ENCODE results near the gene ZP3. TPM values are rescaled to one million over a fixed set of nuclear protein-coding genes. Genes with fewer than 3 reads are reported as not detected.
A peak's percentile ranks its signal among the peaks of the same experiment; 100 is the strongest.
"Not testable (repeated sequence)": the region's sequence is repeated elsewhere in the genome, so short reads cannot be mapped to it uniquely, and the experiment has no call there.

ZP3 gene
- 0.44 and 1.7 TPM in 2 replicates for total RNA-seq (2014; rRNA removed; shearing (Covaris generic); ENCODE audit: low replicate concordance)

GRCh38 chr7:76424413-76425111, at the start of gene ZP3:
ZP3 (plus strand) TSS chr7:76424950; CDS start chr7:76424965, 15 bp downstream.
- no peaks in the 10 kb centered on the region for H3K27me3 ChIP-seq
- no peaks in the 10 kb centered on the region for H3K36me3 ChIP-seq
- H3K4me3 ChIP-seq, result no peak within 1 kb of the TSS
- no peak for DNase-seq
- no peaks in the 10 kb centered on the region for H3K9me3 ChIP-seq

DNA sequence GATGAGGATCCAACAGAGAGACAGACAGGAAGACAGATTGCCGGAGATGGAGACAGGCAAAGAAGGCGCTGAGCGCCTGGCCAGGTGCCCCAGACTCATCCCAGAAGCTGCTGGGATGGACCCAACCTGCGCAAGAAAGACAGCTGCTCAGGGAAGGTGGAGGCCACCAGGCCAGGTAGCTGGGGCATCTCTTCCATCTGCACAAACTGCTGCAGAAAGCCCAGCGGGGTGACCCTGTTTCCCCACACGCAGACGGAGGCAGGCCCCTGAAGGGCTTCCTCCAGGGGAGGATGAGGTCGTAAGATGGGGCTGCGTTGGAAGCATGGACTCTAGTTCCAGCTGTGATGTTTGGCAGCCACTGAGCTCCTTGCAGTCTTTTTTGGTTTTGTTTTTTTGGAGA, 49.5 kb upstream of the ZP3 start:
- Histone ChIP-seq H3K27me3 (no peaks in the 10 kb centered on the region), H3K4me3 (no peak overlapping the region), H3K36me3 (no peaks in the 10 kb centered on the region), H3K9me3 (no peaks in the 10 kb centered on the region)
- DNase-seq, result no peak

- Histone ChIP-seq H3K9me3 (no peaks in the 10 kb centered on the region), H3K4me3 (no peak overlapping the region), H3K36me3 (no peaks in the 10 kb centered on the region), H3K27me3 (no peaks in the 10 kb centered on the region)
- DNase-seq, result no peak
These were observed 47.4 kb upstream of the ZP3 start for GRCh38 chr7:76377186-76377918.

DNA sequence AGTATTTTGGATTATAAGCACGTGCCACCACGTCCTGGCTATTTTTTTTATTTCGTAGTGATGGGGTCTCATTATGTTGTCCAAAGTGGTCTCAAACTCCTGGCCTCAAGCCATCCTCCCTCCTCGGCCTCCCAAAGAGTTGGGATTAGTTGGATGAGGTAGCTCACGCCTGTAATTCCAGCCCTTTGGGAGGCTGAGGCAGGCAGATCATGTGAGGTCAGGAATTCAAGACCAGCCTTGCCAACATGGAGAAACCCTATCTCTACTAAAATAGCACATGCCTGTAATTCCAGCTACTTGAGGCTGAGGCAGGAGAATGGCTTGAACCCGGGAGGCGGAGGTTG, 44.2 kb upstream of the ZP3 start:
- H3K4me3 ChIP-seq, result no peak overlapping the region
- no peaks in the 10 kb centered on the region for H3K36me3 ChIP-seq
- H3K9me3 ChIP-seq, result no peaks in the 10 kb centered on the region
- H3K27me3 ChIP-seq, result no peaks in the 10 kb centered on the region
- DNase-seq, result no peak

- no peaks in the 10 kb centered on the region for H3K9me3 ChIP-seq
- no peak overlapping the region for H3K4me3 ChIP-seq
- no peak for DNase-seq
- H3K36me3 ChIP-seq, result no peaks in the 10 kb centered on the region
- no peaks in the 10 kb centered on the region for H3K27me3 ChIP-seq
These were observed 42.9 kb upstream of the ZP3 start for GRCh38 chr7:76381814-76382213.

- no peak overlapping the region for H3K4me3 ChIP-seq
- no peaks in the 10 kb centered on the region for H3K9me3 ChIP-seq
- H3K36me3 ChIP-seq, result no peaks in the 10 kb centered on the region
- no peak for DNase-seq
- H3K27me3 ChIP-seq, result no peaks in the 10 kb centered on the region
These were observed 41.4 kb upstream of the ZP3 start for GRCh38 chr7:76383089-76383944.

- no peaks in the 10 kb centered on the region for H3K9me3 ChIP-seq
- peak; percentile 72 for DNase-seq
- no peaks in the 10 kb centered on the region for H3K36me3 ChIP-seq
- no peak overlapping the region for H3K4me3 ChIP-seq
- H3K27me3 ChIP-seq, result no peaks in the 10 kb centered on the region
These were observed 38.0 kb upstream of the ZP3 start for GRCh38 chr7:76386691-76387260.

DNA sequence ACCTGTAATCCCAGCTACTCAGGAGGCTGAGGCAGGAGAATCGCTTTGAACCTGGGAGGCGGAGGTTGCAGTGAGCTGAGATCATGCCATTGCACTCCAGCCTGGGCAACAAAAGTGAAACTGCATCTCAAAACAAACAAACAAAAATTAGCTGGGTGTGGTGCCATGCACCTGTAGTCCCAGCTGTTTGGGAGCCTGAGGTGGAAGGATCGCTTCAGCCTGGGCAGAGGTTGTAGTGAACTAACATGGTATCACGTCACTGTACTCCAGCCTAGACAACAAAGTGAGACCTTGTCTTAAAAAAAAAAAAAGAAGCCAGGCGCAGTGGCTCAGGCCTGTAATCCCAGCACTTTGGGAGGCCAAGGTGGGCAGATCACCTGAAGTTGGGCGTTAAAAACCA, 37.0 kb upstream of the ZP3 start:
- not testable (repeated sequence) for H3K4me3 ChIP-seq, H3K36me3 ChIP-seq, DNase-seq, H3K27me3 ChIP-seq, H3K9me3 ChIP-seq

GRCh38 chr7:76390092-76390491, 34.7 kb upstream of the ZP3 start:
- Histone ChIP-seq H3K4me3 (no peak overlapping the region), H3K27me3 (no peaks in the 10 kb centered on the region), H3K36me3 (no peaks in the 10 kb centered on the region), H3K9me3 (no peaks in the 10 kb centered on the region)
- no peak for DNase-seq

DNA sequence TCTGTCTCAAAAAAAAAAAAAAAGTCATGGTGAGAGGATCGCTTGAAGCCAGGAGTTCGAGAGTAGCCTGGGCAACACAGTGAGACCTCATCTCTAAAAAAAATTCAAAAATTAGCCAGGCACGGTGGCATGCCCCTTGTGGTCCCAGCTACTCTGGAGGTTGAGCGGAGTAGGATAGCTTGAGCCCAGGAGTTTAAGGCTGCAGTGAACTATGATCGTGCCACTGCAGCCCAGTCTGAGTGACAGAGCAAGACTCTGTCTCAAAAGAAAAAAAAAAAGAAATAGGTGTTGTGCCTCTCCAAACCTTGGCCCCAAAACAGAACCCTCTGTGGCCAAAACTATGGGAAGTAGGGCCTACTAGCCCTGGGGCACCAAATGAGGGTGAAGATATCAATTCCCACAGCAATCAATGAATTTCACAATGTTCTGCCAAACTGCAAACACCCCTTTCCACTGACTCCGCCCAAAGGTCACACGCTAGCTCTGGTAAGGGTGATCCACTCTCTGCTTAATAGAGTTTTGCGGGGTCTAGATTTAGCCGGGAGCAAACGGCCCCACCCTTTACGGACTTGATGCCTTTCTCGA, 32.1 kb upstream of the ZP3 start:
- peak overlapping the region; percentile 57 for H3K4me3 ChIP-seq

GRCh38 chr7:76393116-76394031, 31.4 kb upstream of the ZP3 start:
- Histone ChIP-seq H3K9me3 (no peaks in the 10 kb centered on the region), H3K36me3 (no peaks in the 10 kb centered on the region), H3K27me3 (no peaks in the 10 kb centered on the region), H3K4me3 (peak overlapping the region; percentile 57)
- DNase-seq, result peak; percentile 94

More for the DNA sequence above, 32.1 kb upstream of the ZP3 start:
- Histone ChIP-seq H3K27me3 (no peaks in the 10 kb centered on the region), H3K9me3 (no peaks in the 10 kb centered on the region), H3K36me3 (no peaks in the 10 kb centered on the region)
- no peak for DNase-seq

- no peak for DNase-seq
- Histone ChIP-seq H3K4me3 (no peak overlapping the region), H3K27me3 (no peaks in the 10 kb centered on the region), H3K36me3 (no peaks in the 10 kb centered on the region), H3K9me3 (no peaks in the 10 kb centered on the region)
These were observed 29.8 kb upstream of the ZP3 start for GRCh38 chr7:76394957-76395356.

DNA sequence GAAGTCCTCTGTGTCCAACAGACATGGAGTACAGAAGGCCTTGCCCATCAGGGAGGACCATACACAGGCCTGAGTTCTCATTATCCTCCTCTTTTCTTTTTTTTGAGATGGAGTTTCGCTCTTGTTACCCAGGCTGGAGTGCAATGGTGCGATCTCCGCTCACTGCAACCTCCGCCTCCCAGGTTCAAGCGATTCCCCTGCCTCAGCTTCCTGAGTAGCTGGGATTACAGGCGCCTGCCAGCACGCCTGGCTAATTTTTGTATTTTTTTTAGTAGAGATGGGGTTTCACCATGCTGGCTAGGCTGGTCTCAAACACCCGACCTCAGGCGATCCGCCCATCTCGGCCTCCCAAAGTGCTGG, 29.2 kb upstream of the ZP3 start:
- not testable (repeated sequence) for DNase-seq, H3K4me3 ChIP-seq, H3K36me3 ChIP-seq, H3K9me3 ChIP-seq, H3K27me3 ChIP-seq

DNA sequence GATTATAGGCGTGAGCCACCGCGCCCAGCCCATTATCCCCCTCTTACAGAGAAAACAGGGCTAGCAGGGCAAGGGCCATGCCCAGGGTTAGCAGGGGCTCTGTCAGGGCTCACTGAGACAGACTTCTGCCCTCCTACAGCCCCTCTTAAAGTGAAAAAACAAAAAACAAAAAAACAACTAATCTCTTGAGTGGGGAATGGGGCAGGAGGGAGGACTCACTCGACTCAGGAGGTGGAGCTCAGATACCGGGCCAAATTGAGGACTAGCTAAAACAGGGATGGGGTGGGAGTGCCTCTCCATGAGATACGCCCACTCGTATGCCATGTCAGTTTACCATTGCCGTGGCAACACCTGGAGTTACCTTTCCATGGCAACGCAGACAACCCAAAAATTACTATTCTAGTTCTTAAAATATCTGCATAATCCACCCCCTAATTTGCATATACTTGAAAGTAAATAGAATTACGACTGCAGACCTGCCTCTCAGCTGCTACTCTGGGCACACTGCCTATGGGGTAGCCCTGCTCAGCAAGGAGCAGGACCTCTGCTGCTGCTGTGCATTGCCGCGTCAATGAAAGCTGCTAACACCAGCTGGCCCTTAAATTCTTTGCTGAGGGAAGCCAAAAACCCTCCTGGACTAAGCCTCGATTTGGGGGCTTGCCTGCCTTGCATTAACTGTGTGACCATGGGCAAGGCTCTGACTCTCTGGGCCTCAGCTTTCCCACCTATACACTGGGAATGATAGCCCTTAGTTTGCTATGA, 28.6 kb upstream of the ZP3 start:
- no peaks in the 10 kb centered on the region for H3K36me3 ChIP-seq
- no peak overlapping the region for H3K4me3 ChIP-seq
- no peaks in the 10 kb centered on the region for H3K9me3 ChIP-seq
- no peaks in the 10 kb centered on the region for H3K27me3 ChIP-seq
- DNase-seq, result no peak

GRCh38 chr7:76396864-76397263, 27.9 kb upstream of the ZP3 start:
- H3K4me3 ChIP-seq, result peak overlapping the region; percentile 38; the same call in 1 of the 2 replicates
- H3K36me3 ChIP-seq, result no peaks in the 10 kb centered on the region
- no peaks in the 10 kb centered on the region for H3K9me3 ChIP-seq
- no peaks in the 10 kb centered on the region for H3K27me3 ChIP-seq
- no peak for DNase-seq

Measured in MG63 (cell line).